K562 (cell line): ENCODE measurements around the gene ATG13. TPM values are rescaled to one million over a fixed set of nuclear protein-coding genes. Genes with fewer than 3 reads are reported as not detected.

Source experiments
- CHD2 ChIP-seq: IDR thresholded peaks from 2 replicates; pipeline ENCODE4 v1.6.1; 2011; ENCODE audit warnings: low read depth, low read length
- GATA2 ChIP-seq: sonication (generic); formaldehyde crosslinking; IDR thresholded peaks from 2 replicates; pipeline ENCODE4 v1.4.0; 2020; ENCODE audit warnings: mild to moderate bottlenecking, missing genetic modification reagents
- MEF2A ChIP-seq: IDR thresholded peaks from 2 replicates; pipeline ENCODE4 v1.6.1; 2011; ENCODE audit warnings: low read depth, mild to moderate bottlenecking, low read length, moderate library complexity; ENCODE audit not compliant: control insufficient read depth
- TEAD2 ChIP-seq: fragments of 450-650 bp; IDR thresholded peaks from 2 replicates; pipeline ENCODE4 v1.6.1; 2016; ENCODE audit warnings: missing genetic modification characterization, control low read depth, missing compliant biosample characterization
- ZFP36 ChIP-seq: fragments of 150-350 bp; IDR thresholded peaks from 2 replicates; pipeline ENCODE4 v1.6.1; 2018; ENCODE audit warnings: low read length, low read depth; ENCODE audit not compliant: partially characterized antibody
- ZNF589 ChIP-seq: fragments of 200-800 bp; sonication (Bioruptor generic); IDR thresholded peaks from 2 replicates; pipeline ENCODE4 v1.6.1; 2016; ENCODE audit warnings: low read depth, missing genetic modification characterization, missing compliant biosample characterization
- polyA plus RNA-seq, 8 experiments: library from polyadenylated mRNA; depleted of rRNA in 4 of 8; stranded (reverse) in 5 of 8; unstranded in 3 of 8; fragments of >200 nt; fragmentation: Nextera tagmentation in 2 of 8; fragmentation: Illumina TruSeq in 1 of 8; extraction: Ambion mirVana in 2 of 8; extraction: Trizol in 1 of 8; gene quantifications; 2 replicates each; pipeline versions ENCODE4 v1.2.1 to v1.2.3, GENCODE V29; 2011 to 2014; ENCODE audit warnings: inconsistent platforms in 1 of 8, missing spikeins in 1 of 8
- total RNA-seq, 7 experiments: library from RNA; depleted of rRNA in 6 of 7; stranded (reverse); fragments of >200 nt in 6 of 7; fragmentation: Illumina TruSeq in 2 of 7; extraction: Trizol in 2 of 7; gene quantifications; 2 replicates each; pipeline versions ENCODE4 v1.2.1 to v1.2.3, GENCODE V29; 2011 to 2021; ENCODE audit warnings: low replicate concordance in 1 of 7
- TF ChIP-seq, protein P1 (sequence below): fragments of 250-450 bp; sonication (Bioruptor Pico); IDR thresholded peaks from 2 replicates; pipeline ENCODE4 v1.4.0; 2020; ENCODE audit warnings: borderline replicate concordance
- TF ChIP-seq, protein P2 (sequence below): fragments of 200-600 bp; sonication (generic); IDR thresholded peaks from one replicate; pipeline ENCODE4 v1.6.1; 2012; ENCODE audit warnings: mild to moderate bottlenecking, low read depth, low read length, inconsistent platforms
- TF ChIP-seq, protein P3 (sequence below): fragments of 450-650 bp; conservative IDR thresholded peaks from 2 replicates; pipeline ENCODE4 v1.6.1; 2016; ENCODE audit warnings: missing genetic modification characterization, low read depth, mild to moderate bottlenecking, missing compliant biosample characterization, moderate library complexity
- TF ChIP-seq, protein P4 (sequence below): fragments of 250-450 bp; sonication (Bioruptor Pico); IDR thresholded peaks from 2 replicates; pipeline ENCODE4 v1.8.0; 2021; ENCODE audit warnings: moderate library complexity, mild to moderate bottlenecking, inconsistent platforms

ATG13 gene
- total and polyA plus RNA-seq, 9 of the 15 experiments (the other 6 are each of a cell fraction or from before 2014, with no cell fraction given) = 13.1 to 61.5 (median 36.5) TPM

DNA sequence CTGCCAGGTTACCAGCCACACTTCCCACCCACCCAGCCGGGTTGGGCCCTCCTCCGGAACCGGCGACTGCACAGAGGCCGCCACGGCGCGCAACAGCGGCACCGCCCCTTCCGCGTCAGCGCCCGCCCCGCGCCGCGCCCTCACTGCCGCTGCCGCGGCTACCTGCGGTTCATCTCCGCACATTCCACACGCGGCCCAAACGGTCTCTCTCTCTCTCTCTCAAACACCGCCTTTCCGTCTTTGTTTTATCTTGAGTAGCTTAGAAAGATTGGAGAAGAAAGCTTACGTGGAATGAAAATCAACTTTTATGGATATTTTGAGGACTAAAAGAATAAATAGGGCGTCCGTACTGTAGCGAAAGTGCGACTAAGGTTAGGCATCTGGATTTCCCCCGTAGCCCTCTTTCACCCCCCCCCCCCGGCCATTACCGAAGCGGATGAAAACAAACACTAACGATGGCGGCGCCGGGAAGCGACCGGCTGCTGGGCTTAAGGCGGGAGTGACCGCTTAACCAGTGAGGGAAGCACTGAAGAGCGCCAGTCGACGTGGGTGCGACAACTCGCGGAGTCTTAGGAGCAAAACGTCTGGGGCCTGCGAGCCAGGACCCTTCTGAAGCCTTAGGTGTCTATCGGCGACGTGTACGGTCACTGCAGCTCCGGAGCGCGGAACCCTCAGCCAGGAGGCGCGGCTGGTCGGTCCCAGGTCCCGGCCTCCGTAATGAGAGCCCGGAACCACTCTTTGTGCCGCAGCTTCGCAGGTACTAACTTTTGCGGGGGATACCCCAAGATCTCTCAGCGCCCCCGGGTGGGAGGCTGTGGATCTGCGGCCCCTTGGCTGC, at the start of gene ATG13, which contains the start of gene HARBI1 (continued):
- TF ChIP-seq, protein P1, sequence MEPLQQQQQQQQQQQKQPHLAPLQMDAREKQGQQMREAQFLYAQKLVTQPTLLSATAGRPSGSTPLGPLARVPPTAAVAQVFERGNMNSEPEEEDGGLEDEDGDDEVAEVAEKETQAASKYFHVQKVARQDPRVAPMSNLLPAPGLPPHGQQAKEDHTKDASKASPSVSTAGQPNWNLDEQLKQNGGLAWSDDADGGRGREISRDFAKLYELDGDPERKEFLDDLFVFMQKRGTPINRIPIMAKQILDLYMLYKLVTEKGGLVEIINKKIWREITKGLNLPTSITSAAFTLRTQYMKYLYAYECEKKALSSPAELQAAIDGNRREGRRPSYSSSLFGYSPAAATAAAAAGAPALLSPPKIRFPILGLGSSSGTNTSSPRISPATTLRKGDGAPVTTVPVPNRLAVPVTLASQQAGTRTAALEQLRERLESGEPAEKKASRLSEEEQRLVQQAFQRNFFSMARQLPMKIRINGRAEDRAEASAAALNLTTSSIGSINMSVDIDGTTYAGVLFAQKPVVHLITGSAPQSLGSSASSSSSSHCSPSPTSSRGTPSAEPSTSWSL = no peak
- TF ChIP-seq CHD2 (0 out of 2 replicates have a peak, but pooled peaks have one; percentile 18), MEF2A (no peak), ZNF589 (no peak), TEAD2 (no peak), GATA2 (no peak), ZFP36 (no peak)
- TF ChIP-seq, protein P2, sequence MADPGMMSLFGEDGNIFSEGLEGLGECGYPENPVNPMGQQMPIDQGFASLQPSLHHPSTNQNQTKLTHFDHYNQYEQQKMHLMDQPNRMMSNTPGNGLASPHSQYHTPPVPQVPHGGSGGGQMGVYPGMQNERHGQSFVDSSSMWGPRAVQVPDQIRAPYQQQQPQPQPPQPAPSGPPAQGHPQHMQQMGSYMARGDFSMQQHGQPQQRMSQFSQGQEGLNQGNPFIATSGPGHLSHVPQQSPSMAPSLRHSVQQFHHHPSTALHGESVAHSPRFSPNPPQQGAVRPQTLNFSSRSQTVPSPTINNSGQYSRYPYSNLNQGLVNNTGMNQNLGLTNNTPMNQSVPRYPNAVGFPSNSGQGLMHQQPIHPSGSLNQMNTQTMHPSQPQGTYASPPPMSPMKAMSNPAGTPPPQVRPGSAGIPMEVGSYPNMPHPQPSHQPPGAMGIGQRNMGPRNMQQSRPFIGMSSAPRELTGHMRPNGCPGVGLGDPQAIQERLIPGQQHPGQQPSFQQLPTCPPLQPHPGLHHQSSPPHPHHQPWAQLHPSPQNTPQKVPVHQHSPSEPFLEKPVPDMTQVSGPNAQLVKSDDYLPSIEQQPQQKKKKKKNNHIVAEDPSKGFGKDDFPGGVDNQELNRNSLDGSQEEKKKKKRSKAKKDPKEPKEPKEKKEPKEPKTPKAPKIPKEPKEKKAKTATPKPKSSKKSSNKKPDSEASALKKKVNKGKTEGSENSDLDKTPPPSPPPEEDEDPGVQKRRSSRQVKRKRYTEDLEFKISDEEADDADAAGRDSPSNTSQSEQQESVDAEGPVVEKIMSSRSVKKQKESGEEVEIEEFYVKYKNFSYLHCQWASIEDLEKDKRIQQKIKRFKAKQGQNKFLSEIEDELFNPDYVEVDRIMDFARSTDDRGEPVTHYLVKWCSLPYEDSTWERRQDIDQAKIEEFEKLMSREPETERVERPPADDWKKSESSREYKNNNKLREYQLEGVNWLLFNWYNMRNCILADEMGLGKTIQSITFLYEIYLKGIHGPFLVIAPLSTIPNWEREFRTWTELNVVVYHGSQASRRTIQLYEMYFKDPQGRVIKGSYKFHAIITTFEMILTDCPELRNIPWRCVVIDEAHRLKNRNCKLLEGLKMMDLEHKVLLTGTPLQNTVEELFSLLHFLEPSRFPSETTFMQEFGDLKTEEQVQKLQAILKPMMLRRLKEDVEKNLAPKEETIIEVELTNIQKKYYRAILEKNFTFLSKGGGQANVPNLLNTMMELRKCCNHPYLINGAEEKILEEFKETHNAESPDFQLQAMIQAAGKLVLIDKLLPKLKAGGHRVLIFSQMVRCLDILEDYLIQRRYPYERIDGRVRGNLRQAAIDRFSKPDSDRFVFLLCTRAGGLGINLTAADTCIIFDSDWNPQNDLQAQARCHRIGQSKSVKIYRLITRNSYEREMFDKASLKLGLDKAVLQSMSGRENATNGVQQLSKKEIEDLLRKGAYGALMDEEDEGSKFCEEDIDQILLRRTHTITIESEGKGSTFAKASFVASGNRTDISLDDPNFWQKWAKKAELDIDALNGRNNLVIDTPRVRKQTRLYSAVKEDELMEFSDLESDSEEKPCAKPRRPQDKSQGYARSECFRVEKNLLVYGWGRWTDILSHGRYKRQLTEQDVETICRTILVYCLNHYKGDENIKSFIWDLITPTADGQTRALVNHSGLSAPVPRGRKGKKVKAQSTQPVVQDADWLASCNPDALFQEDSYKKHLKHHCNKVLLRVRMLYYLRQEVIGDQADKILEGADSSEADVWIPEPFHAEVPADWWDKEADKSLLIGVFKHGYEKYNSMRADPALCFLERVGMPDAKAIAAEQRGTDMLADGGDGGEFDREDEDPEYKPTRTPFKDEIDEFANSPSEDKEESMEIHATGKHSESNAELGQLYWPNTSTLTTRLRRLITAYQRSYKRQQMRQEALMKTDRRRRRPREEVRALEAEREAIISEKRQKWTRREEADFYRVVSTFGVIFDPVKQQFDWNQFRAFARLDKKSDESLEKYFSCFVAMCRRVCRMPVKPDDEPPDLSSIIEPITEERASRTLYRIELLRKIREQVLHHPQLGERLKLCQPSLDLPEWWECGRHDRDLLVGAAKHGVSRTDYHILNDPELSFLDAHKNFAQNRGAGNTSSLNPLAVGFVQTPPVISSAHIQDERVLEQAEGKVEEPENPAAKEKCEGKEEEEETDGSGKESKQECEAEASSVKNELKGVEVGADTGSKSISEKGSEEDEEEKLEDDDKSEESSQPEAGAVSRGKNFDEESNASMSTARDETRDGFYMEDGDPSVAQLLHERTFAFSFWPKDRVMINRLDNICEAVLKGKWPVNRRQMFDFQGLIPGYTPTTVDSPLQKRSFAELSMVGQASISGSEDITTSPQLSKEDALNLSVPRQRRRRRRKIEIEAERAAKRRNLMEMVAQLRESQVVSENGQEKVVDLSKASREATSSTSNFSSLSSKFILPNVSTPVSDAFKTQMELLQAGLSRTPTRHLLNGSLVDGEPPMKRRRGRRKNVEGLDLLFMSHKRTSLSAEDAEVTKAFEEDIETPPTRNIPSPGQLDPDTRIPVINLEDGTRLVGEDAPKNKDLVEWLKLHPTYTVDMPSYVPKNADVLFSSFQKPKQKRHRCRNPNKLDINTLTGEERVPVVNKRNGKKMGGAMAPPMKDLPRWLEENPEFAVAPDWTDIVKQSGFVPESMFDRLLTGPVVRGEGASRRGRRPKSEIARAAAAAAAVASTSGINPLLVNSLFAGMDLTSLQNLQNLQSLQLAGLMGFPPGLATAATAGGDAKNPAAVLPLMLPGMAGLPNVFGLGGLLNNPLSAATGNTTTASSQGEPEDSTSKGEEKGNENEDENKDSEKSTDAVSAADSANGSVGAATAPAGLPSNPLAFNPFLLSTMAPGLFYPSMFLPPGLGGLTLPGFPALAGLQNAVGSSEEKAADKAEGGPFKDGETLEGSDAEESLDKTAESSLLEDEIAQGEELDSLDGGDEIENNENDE = no peak
- TF ChIP-seq, protein P3, sequence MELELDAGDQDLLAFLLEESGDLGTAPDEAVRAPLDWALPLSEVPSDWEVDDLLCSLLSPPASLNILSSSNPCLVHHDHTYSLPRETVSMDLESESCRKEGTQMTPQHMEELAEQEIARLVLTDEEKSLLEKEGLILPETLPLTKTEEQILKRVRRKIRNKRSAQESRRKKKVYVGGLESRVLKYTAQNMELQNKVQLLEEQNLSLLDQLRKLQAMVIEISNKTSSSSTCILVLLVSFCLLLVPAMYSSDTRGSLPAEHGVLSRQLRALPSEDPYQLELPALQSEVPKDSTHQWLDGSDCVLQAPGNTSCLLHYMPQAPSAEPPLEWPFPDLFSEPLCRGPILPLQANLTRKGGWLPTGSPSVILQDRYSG (tag) = no peak
- TF ChIP-seq, protein P4, sequence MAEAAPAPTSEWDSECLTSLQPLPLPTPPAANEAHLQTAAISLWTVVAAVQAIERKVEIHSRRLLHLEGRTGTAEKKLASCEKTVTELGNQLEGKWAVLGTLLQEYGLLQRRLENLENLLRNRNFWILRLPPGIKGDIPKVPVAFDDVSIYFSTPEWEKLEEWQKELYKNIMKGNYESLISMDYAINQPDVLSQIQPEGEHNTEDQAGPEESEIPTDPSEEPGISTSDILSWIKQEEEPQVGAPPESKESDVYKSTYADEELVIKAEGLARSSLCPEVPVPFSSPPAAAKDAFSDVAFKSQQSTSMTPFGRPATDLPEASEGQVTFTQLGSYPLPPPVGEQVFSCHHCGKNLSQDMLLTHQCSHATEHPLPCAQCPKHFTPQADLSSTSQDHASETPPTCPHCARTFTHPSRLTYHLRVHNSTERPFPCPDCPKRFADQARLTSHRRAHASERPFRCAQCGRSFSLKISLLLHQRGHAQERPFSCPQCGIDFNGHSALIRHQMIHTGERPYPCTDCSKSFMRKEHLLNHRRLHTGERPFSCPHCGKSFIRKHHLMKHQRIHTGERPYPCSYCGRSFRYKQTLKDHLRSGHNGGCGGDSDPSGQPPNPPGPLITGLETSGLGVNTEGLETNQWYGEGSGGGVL = no peak
